ENCODE measurements around the gene EXOC3L4.
A peak's percentile ranks its signal among the peaks of the same experiment; 100 is the strongest.

EXOC3L4 gene

DNA sequence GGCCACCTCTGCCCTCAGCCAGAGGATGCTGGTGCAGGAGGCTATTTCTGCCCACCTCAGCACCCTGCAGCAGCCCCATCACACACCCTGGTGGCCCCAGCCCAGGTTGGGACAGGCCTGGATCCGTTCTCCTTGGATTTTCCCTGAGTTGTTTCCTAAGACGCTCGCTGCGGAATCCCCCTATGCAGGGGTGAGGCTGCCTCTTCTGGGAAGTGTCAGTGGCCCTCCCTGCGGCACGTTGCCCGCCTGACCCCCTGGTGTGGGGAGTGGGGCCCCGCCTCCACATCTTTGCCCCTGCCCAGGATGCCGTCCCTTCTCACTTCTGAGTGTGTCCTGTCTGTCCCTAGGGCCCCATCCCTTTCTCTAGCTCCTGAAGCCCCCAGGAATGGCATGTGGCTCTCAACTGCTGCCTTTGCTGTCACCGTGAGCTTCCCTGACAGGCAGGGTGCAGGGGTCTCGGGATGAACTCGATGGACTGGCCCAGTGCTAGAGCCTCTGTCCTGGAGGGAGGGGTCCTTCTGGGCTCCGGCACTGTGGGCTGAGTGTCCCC is 594 bp upstream of the EXOC3L4 start:
- DNase-seq = no peak

DNA sequence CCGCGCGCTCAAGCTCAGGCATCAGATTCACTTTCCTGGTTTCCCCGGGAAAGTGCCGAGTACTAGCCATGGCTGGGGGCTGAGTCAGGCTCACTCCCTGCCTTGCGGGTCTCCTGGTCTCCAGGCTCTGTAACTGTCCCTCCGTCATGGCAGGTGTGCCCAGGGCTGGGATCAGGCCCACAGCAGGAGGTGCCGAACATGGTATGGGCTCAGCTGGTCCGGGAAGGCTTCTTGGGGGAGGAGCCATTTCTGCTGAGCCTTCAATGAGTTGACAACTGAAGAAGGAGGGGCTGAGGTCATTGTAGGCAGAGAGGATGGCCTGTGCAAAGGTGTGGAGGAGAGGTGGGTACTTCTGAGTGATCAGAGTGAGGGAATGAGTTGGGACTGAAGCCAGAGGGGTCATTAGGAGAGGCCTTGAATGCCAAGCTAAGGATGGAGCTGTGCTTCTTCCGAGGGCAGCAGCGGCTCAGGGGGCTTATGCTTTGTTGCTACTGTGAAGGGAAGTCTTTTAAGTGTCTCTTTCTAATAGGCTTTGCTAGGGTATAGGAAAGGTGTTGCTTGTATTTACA is 769 bp downstream of the EXOC3L4 start:
- DNase-seq = no peak

DNA sequence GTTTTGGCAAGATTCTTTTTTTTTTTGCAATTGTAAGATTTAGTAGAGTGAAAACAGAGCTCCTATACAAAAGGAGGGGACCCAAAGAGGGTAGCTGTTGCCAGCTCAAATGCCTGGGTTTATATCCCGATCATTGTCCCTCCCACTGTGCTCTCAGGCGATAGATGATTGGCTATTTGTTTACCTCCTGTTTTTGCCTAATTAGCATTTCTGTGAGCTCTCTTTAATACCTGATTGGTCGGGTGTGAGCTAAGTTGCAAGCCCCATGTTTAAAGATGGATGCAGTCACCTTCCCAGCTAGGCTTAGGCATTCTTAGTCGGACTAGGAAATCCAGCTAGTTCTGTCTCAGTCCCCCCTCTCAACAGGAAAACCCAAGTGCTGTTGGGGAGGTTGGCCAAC is 1.9 kb downstream of the EXOC3L4 start:
- DNase-seq = no peak

DNA sequence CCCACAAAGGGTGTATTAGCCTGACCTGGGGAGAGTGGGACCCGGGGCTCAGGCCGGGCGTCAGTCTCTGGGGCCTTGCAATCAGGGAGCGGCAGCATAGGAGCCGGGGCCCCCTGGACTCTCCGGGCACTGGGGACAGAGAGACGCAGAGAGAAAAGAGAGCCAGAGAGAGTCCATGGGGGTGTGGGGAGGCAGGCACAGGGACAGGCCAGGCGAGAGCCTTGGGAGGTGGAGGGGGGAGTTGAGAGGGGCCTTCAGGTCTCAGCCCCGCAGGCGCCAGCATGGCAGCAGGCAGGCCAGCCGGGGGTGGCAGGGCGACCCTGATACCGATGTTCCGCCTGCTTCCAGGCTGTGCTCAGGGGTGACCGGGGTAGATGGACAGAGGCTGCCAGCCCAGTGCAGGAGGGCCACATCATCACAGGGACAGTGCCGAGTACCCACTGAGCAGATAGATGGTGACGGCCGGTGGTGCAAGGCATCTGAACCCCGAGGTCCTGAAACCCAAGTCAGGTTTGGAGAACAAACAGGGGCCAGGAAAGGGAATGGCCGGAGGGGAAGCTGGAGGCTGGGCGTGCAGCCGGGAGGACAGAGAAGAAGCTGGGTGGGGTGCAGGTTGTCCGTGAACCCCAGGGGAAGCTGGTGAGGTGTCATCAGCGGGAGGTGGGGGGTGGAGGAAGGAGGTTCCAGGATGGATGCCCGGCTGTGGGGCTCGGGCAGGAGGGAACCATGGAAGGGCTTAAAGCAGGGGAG is 2.9 kb downstream of the EXOC3L4 start:
- DNase-seq = no peak

DNA sequence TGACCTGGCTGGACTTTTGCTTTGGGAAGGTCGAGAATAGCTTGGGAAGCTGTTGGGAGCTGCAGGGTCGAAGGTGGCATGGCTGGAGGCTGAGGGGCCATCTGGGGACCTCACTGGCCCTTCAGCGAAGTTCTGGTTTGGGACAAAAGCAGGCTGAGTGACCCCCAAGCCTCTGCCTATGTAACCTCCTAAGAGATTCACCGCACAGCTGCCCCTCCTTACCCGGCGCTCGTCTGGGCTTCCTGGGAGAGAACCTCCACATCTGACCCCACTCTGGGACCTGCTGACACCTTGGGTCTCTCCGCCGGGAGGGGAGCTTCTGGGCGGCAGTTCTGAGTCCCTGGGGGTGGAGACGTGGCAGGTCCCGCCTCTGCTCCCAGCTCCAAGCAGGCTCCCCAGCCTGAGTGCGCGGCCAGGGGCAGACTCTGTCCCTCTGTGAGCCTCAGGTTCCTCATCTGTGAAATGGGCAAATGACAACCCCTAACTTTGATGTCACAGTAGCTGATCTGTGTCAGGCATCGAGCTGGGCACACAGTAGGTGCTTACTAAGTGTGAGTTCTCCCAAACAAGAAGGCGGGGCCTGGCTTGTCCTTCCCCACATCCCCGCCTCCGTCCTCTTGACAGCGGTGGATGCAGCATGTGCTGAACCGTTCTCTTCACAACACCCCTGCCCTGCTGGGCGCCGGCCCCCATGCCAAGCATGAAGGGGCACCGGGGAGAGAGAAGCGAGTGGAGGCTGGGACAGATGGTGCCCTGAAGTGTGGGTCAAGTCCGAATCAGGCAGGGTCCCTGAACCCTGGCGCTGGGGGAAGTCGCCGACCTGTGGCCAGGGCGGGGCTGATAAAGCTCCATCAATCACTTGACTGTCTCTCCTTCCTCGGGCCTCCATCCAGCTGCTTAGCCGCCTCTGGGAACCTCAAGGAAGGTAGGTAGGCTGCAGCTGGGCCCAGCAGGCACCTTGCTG is 3.8 kb downstream of the EXOC3L4 start:
- DNase-seq = no peak

DNA sequence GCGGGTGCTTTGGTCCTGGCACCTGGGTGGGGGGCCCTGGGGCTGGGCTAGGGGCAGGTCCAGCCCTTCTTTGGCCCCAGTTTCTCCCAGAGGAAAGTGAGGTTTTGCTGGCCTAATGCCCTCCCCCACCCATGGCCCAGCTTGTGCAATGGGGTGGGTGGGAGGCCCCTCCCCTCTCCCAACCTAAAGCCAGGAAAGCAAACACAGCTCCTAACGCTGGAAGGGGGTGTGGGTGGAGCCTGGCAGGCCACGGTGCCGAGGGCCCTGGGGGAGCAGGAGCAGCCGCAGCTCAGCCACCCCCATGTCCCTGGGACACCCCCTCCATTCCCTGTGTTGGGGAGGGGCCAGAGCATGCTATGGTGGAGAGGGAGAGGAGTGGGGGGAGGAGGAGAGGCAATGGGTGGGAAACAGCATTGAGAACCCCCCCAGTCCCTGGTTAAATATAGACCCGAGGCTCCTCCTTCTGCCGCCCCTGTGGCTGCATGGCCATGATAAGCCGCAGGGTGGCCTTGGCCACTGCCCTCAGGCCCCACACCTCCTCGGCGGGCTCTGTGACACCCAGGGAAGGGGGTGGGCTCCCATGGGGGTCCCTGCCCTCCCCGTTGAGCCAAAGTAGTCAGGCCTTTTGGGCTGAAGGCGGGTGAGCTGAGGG is 4.7 kb downstream of the EXOC3L4 start:
- DNase-seq = no peak

DNA sequence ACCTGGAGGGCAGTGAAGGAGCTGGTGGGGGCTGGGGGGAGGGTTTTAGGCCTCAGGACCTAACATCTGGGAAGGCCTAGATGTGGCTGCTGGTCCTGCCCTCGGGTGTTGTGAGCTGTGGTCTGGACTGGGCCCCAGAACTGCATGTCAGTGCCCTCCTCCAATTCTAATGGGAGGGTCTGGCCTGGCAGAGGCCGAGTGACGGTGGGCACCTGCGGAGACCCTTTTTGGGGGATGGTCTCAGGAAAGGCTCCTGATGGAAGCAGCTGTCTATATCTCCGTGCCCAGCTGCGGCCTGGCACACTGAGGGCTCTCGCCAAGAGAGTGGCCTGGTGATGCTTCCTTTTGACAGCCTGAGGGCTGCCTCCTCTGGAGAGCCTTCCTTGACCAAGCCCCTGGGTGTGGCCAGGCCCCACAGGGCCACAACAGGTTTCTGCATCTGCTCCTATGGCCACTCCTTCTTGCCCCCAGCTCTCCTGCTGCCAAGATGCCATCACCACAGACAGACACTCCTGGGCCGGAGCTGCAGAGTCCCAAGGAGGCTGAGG is 5.3 kb downstream of the EXOC3L4 start:
- DNase-seq = no peak

DNA sequence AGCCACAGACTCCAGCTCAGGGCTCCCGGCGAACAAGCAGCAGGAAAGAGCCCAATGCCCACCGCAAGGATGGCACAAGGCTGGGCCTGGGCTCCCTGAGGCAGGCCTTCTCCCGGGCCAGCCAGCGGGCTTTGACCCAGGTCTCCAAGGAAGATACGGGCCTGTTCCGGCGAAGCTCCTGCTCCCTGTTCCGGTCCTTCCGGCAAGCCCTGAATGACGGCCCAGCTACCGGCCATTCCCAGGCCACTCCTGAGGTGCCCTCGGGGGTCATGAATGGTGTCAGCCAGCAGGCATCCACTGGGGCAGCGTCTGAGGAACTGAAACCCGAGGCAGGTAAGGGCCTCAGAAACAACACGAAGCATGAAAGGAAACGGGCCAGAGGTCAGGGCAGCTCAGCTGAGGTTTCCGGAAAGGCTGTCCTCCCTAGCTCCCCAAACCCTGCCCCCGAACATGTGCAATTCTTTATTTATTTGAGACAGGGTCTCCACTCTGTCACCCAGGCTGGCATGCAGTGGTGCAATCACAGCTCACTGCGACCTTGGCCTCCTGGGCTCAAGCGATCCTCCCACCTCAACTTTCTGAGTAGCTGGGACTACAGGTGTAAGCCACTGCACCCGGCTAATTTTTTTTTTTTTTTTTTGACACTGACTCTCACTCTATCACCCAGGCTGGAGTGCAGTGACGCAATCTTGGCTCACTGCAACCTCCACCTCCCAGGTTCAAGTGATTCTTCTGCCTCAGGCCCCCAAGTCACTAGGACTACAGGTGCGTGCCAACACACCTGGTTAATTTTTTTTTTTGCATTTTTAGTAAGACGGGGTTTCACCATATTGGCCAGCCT is 6.0 kb downstream of the EXOC3L4 start:
- DNase-seq = no peak

DNA sequence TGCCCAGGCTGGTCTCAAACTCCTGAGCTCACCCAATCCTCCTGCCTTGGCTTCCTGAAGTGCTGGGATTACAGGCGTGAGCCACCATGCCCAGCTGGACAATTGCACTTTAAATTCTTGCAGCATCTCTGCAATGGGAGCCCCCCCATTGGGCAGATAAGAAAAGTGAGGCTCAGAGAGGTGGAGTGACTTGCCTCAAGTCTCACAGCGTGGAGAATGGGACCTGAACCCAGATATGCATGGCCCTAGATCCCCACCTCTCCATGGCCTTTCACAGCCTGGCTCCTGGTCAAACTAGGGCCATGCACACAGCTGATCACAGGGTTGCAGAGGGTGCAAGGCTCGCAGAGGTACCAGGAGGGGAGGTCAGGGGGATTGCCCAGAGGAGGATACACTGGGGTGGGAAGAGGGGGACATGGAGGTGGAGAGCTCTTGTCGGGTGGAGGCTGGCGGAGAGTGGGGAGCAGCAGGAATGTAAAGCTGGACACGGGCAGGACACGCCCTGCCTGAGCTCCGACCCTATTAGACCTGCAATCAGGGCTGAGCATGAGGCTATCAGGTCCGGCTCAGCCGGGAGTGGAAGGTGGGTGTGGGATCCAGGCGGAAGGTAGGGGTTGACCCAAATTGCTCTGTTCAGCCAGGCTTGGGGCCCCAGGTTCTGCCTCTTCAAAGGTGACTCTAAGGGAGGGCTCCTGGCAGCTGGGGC is 6.9 kb downstream of the EXOC3L4 start:
- no peak for DNase-seq

DNA sequence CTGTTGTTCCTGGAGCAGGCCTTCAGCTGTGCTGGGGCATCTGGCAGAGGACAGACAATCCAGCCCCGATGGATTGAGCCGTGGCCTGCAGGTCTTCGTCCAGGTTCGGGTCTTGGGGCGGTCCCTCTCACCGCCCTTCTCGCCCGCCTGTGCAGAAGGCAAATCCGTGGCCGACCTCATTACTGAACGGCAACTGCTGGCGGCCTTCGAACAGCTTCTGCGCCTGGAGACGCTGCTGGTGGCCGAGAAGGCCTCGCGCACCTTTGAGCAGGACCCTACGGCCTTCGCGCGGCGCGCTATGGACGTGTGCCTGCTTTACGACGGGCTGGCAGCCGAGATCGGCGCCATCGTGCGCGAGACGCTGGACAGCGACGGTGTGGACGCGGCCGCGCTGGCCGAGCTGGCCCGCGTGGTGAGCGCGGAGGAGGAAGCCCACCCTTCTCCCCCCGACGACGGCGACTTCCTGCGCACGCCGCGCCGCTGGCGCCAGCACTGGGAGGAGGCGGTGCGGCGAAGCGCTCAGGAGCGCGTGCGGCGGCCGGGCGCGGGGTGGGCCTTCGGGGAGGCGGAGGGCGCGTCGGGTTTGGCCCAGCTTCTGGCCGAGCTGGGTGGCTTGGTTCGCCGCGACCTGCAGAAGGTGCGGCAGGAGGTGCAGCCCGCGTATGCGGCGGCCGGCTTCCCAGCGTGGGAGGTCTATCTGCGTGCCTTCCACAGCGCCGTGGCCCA is 7.6 kb downstream of the EXOC3L4 start:
- DNase-seq = no peak

DNA sequence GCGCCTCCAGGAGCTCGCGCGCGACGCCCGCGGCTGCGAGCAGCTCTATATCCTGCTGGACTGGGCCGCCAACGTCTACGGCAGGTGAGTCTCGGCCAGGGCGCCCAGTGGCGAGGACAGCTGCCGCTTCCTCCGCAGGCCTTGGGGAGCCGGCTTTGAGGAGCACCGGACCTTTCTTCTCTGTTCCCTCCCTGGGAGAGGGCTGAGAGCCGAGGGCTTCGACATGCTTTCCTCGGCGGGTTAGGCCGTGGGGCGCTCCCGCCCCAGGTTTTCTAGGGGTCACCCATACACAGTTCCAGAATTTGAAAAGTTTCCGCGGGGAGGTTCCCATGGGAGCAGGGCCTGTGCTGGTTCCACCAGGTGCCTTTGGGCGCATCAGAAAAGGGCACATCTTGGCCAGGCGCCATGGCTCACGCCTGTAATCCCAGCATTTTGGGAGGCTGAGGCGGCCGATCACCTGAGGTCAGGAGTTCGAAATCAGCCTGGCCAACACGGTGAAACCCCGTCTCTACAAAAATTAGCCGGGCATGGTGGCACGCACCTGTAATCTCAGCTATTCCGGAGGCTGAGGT is 8.2 kb downstream of the EXOC3L4 start:
- no peak for DNase-seq

DNA sequence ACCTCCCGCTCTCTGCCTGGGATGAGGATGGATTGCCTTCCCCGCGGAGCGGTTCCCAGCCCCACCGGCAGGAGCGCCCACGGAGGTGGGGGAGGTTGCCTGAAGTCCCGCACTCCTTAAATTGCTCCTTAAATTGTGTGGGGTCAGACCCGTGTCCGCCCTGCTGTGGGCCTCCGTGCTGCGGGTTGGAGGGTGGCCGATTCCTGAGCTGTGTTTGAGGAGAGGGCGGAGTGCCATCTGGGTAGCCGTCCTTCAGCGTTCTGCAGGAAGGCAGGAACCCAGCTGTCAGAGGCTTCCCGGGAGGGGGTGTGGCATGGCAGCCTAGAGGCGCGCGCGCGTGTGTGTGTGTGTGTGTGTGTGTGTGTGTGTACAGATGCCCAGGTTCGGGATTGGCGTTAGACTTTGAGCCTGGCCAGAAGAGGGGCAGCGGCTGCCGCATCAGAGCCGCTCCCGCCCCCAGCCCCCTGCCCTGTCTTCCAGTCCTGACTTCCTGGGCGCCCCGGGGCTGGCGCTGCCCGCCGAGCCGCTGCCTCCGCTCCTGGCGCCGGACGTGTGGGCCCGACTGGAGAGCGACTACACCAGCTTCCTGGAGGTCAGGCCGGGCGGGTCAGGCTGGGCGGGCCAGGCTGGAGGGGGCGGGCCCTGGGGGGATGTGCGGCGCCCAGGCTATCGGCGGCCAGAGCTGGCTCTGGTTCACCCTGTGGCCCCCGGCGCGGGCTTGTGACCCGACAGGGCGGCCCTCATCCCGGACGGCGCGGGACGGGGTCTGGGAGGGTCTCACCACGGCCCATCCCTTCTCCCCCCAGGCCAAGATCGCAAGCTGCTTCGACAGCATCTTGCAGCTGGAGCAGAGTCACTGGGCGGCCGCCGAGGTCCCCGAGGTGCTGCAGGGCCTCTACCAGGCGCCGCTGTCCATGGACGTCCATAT is 9.2 kb downstream of the EXOC3L4 start:
- DNase-seq = no peak

DNA sequence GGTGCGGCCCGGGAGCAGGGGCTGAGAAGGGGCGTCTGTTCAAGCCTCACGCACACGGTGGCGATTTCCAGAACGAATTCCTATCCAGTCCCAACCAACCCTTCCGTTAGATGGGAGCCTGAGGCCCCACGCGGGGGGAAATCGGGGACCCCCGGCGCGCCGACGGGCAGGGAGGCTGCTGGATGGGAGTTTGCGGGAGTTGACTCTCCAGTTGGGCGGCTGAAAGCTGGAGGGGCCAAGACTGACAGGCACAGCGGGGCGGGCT is 9.8 kb downstream of the EXOC3L4 start:
- DNase-seq = no peak

DNA sequence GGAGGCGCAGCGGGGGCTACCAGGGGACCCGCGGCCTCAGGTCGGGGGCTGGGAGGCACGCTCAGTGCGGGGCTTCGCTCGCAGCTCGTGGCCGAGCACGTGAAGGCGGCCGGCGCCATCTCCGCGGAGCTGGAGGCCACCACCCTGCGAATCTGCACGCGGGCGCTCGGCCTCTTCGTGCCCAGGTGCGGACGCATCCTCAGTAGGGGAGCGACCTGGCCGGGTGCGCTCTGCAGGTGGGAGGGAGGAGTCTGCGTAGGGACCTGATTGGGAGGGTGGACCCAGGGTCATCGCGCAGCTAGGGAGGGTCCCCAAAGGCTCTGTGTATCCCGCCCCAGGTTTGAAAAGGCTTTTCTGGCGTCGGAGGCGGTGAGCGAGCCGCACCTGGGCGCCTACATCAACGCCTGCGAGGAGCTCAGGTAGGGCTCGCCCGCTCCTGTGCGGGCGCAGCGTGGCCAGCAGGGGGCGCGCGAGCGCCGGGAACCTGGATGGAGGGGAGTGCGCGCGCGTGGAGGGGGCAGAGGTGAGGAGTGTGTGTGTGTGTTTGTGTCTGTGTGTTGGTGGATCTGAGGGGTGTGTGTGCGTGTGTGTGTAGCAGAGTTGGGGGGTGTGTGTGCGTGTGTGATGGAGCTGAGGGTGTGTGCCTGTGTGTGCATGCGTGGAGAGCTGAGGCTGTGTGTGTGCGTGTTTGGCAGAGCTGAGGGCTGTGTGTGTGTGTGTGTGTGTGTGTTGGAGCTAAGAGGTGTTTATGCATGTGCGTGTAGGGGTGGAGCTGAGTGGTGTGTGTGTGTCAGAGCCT is 10.3 kb downstream of the EXOC3L4 start:
- peak; percentile 65 for DNase-seq

DNA sequence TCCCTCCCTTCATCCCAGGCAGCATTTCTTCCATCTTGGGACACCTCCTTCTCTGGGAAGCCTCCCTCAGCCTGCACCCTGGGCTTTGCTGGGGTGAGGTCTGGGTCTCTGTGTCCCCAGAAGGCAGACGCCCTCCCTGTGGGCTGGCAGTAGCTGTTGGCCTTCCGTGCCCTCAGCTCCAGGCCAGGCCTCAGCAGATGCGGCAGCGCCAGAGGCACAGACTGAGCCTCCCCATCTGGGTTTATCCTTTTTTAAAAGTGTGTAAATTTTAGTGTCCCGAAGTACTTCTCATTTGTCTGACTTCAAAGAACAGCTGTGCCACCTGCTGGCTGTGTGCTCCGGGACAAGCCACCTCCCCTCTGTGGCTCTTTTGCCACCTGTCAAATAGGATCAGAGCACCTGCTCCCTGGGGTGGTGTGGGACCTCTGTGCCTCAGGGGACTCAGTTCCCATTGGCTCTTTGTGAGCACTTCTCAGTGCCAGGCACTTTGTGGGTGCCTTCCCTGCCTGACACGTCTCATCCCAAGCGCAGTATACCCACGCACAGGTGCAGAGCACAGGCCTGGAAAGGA is 11.1 kb downstream of the EXOC3L4 start:
- DNase-seq = no peak

DNA sequence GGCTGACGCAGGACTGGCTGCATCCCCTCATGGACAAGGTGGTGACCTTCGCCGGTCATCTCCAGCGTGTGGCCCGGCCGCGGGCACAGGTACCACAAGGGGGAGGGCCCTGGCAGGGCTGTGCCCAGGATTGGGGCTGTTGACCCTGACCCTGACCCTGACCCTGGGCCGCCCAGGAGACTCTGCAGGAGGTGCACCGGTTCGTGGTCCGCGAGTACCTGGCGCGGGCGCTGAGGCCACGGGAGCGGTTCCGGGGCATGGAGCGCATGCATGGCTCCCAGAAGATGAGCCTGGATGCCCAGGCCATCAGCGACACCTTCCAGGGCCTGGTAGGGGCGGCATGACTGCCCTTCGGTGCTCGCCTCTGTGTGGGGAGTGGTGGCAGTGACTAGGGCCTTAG is 12.9 kb downstream of the EXOC3L4 start:
- DNase-seq = no peak

DNA sequence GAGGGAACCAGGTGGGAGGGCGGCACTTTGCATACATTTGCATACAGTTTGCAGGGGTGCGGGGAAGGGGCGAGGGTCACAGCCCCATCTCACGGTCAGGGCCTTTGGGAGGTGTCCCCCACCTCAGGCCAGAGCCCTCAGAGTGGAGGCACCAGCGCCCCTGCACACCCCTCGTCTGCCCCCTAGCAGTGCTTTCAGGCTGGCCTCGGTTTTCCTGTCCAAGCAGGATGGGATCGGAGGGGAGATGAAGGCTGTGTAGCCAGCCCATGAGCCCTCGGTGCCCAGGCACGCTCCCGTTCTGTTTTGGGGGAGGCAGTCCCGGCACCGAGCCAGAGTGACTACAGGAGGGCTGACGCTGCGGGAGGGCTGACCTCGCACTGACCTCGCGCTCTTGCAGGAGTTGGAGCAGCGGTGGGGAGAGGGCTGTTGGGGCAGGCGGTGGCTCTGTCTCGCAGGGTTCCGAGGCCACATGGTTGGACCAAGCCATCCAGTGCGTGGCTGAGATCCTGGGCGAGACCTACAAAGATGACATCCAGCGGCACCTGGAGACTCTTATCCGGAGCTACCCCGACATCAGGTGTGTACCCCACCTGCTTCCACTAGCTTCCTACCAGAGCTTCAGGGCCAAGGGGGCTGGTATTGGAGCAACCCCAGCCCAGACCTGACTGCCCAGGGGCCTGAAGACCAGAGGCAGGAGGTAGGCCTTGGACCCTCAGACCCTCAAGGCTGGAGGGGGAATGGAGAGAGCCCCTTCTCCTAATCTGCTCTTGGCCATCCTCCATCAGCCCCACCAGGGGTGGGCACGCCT is 13.6 kb downstream of the EXOC3L4 start:
- DNase-seq = no peak
